ENCODE results near the gene SEC11C.

SEC11C gene

GRCh38 chr18:59148192-59148591 lies 8.5 kb downstream of the SEC11C start:
- no peaks in the 10 kb centered on the region for H3K27me3 ChIP-seq (replicated peaks)
- H3K4me3 ChIP-seq (ENCODE audit: low read depth, low read length): no peak overlapping the region
- in situ Hi-C loops (cut with HindIII; ENCODE audit: low pct_ligation_motif_present, low sequenced_read_pairs): no loop called here

DNA sequence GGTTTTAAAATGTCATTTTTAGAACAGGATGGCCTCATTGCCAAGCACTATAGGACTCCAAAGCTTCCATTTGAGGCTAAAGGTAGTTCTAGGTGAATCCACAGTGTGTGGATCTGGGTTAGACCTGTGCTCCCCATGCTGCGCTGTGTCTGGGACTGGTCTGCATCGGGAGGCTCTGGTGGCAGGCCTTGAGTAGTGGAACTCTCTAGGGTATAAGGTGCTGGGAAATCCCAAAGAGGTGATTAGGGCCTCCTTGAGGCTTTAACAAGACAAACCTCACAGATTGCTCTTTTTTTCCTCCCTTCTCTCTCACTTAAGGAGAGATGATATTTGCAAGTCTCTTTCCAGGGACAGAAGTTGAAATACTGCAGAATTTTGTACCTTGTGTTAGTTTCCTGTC lies 9.3 kb downstream of the SEC11C start:
- no peak for TF ChIP-seq CTCF (IDR thresholded peaks at IDR 0.05; ENCODE audit: low read depth, low read length, missing control alignments)
- no peak for DNase-seq
- Histone ChIP-seq H3K4me3 (ENCODE audit: low read depth, low read length) (no peak overlapping the region), H3K27me3 (replicated peaks) (no peaks in the 10 kb centered on the region), H3K27ac (no peak overlapping the region), H3K36me3 (replicated peaks) (no peaks in the 10 kb centered on the region)
- in situ Hi-C loops (cut with HindIII; ENCODE audit: low pct_ligation_motif_present, low sequenced_read_pairs): no loop called here

More at GRCh38 chr18:59148192-59148591, 8.5 kb downstream of the SEC11C start:
- DNase-seq: no peak
- Histone ChIP-seq H3K36me3 (replicated peaks) (no peaks in the 10 kb centered on the region), H3K27ac (no peak overlapping the region)
- TF ChIP-seq CTCF (IDR thresholded peaks at IDR 0.05; ENCODE audit: low read depth, low read length, missing control alignments): no peak

- H3K4me3 ChIP-seq (ENCODE audit: low read depth, low read length): no peak overlapping the region
- TF ChIP-seq CTCF (IDR thresholded peaks at IDR 0.05; ENCODE audit: low read depth, low read length, missing control alignments): no peak
- no peaks in the 10 kb centered on the region for H3K27me3 ChIP-seq (replicated peaks)
- in situ Hi-C loops (cut with HindIII; ENCODE audit: low pct_ligation_motif_present, low sequenced_read_pairs): no loop called here
- no peak for DNase-seq
- H3K27ac ChIP-seq: no peak overlapping the region
- H3K36me3 ChIP-seq (replicated peaks): no peaks in the 10 kb centered on the region
Measured at GRCh38 chr18:59149416-59149815, 9.7 kb downstream of the SEC11C start.

- no peak for DNase-seq
- H3K36me3 ChIP-seq (replicated peaks): no peaks in the 10 kb centered on the region
- H3K4me3 ChIP-seq (ENCODE audit: low read depth, low read length): no peak overlapping the region
- H3K27ac ChIP-seq: no peak overlapping the region
- in situ Hi-C loops (cut with HindIII; ENCODE audit: low pct_ligation_motif_present, low sequenced_read_pairs): no loop called here
- no peak for TF ChIP-seq CTCF (IDR thresholded peaks at IDR 0.05; ENCODE audit: low read depth, low read length, missing control alignments)
- H3K27me3 ChIP-seq (replicated peaks): no peaks in the 10 kb centered on the region
Measured at GRCh38 chr18:59150236-59150635, 10.6 kb downstream of the SEC11C start.

DNA sequence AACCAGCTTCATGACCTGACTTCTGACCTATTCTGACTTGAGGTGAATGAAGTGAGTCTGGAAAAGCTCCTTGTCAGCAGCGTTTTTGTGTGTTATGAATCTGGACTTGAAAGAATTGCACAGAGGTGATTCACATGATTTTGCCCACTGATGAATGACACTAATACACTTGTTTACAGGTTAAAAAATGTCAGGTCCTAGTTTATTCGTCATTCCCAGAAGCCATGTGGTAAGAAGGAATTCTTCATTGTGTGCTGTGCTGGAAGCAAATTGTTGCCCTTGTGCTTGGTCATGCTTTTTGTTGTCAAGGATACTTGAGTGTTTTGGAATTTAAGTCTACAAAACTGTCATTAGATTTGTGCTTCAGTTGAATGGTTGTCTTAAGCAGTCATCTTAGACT lies 15.5 kb downstream of the SEC11C start:
- no peak for TF ChIP-seq CTCF (IDR thresholded peaks at IDR 0.05; ENCODE audit: low read depth, low read length, missing control alignments)
- in situ Hi-C loops (cut with HindIII; ENCODE audit: low pct_ligation_motif_present, low sequenced_read_pairs): no loop called here
- Histone ChIP-seq H3K27me3 (replicated peaks) (no peaks in the 10 kb centered on the region), H3K27ac (no peak overlapping the region), H3K36me3 (replicated peaks) (no peaks in the 10 kb centered on the region), H3K4me3 (ENCODE audit: low read depth, low read length) (no peak overlapping the region)
- DNase-seq: no peak

DNA sequence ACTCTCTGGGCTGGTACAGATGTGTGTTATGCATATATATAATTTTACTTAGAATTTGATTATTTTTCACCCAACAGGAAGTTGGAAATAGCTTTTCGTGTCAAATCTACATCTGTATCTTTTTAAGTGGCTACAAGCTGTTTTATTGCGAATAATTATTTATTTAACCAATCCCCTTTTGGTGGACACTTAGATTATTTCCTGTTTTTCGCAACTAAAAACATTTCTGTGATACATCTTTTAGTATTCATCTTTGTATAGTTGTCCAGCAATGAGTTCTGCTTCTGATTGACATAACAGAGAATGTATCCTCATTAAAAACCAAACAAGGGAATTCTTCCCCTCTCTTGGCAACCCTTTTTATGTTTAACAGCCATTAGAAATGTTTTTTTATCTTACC lies 16.6 kb downstream of the SEC11C start:
- in situ Hi-C loops (cut with HindIII; ENCODE audit: low pct_ligation_motif_present, low sequenced_read_pairs): no loop called here
- no peaks in the 10 kb centered on the region for H3K27me3 ChIP-seq (replicated peaks)
- H3K4me3 ChIP-seq (ENCODE audit: low read depth, low read length): no peak overlapping the region
- DNase-seq: no peak
- H3K27ac ChIP-seq: no peak overlapping the region
- no peaks in the 10 kb centered on the region for H3K36me3 ChIP-seq (replicated peaks)
- TF ChIP-seq CTCF (IDR thresholded peaks at IDR 0.05; ENCODE audit: low read depth, low read length, missing control alignments): no peak
